ENCODE data around the gene ZNF385C. TPM values are rescaled to one million over a fixed set of nuclear protein-coding genes. Genes with fewer than 3 reads are reported as not detected.

The ZNF385C gene
- total RNA-seq, 1 experiment from 2014 or later: 1.7 TPM

- H3K9me3 ChIP-seq (ENCODE audit: insufficient read depth, low read depth): no peaks in the 10 kb centered on the region
- no peak for TF ChIP-seq EZH2 (IDR thresholded peaks at IDR 0.05; ENCODE audit: low read depth)
- no peak for TF ChIP-seq CTCF (conservative IDR thresholded peaks at IDR 0.05)
- H3K4me3 ChIP-seq: no peak overlapping the region
- no TSS peak for BruUV-seq (replicated peaks)
- no peak overlapping the region for H3K27ac ChIP-seq
- H3K4me1 ChIP-seq (replicated peaks; ENCODE audit: insufficient read depth): no peaks in the 10 kb centered on the region
- POLR2A ChIA-PET (ENCODE audit: unreplicated experiment): no interaction called here
- CTCF ChIA-PET: no interaction called here
- no peak overlapping the region for H2AFZ ChIP-seq
- no peaks in the 10 kb centered on the region for H3K79me2 ChIP-seq (ENCODE audit: low read depth)
- H3K9me2 ChIP-seq (ENCODE audit: insufficient read depth): no peaks in the 10 kb centered on the region
- DNase-seq: no peak
- H4K20me1 ChIP-seq (ENCODE audit: insufficient read depth): no peaks in the 10 kb centered on the region
- H3F3A ChIP-seq (ENCODE audit: insufficient read depth, low read depth): no peaks in the 10 kb centered on the region
- intact Hi-C loops (cut with micrococcal nuclease; ENCODE audit: unreplicated experiment): no loop called here
- H3K36me3 ChIP-seq (ENCODE audit: low read depth): no peaks in the 10 kb centered on the region
- H3K4me2 ChIP-seq: no peak overlapping the region
- peaks cover 15% of the 10 kb centered on the region for H3K27me3 ChIP-seq (ENCODE audit: insufficient read depth, low read depth)
These were observed 22.5 kb downstream of the ZNF385C start for GRCh38 chr17:42075789-42076188.

- CTCF ChIA-PET: no interaction called here
- Histone ChIP-seq H3K4me3 (no peak overlapping the region), H3K9me2 (ENCODE audit: insufficient read depth) (no peaks in the 10 kb centered on the region), H3K4me2 (no peak overlapping the region), H3K4me1 (replicated peaks; ENCODE audit: insufficient read depth) (no peaks in the 10 kb centered on the region), H2AFZ (no peak overlapping the region), H3K27me3 (ENCODE audit: insufficient read depth, low read depth) (peaks cover 20% of the 10 kb centered on the region), H3K79me2 (ENCODE audit: low read depth) (no peaks in the 10 kb centered on the region), H3K9me3 (ENCODE audit: insufficient read depth, low read depth) (no peaks in the 10 kb centered on the region), H4K20me1 (ENCODE audit: insufficient read depth) (no peaks in the 10 kb centered on the region), H3K27ac (no peak overlapping the region), H3F3A (ENCODE audit: insufficient read depth, low read depth) (no peaks in the 10 kb centered on the region), H3K36me3 (ENCODE audit: low read depth) (no peaks in the 10 kb centered on the region)
- TF ChIP-seq CTCF (conservative IDR thresholded peaks at IDR 0.05) (no peak), EZH2 (IDR thresholded peaks at IDR 0.05; ENCODE audit: low read depth) (no peak)
- DNase-seq: peak in 1 of 2 experiments; percentile 28
- BruUV-seq (replicated peaks): no TSS peak
- intact Hi-C loops (cut with micrococcal nuclease; ENCODE audit: unreplicated experiment): no loop called here
- POLR2A ChIA-PET (ENCODE audit: unreplicated experiment): no interaction called here
These were observed 25.7 kb downstream of the ZNF385C start for GRCh38 chr17:42072323-42073187.

- Histone ChIP-seq H3K4me3 (no peak overlapping the region), H3K27ac (no peak overlapping the region), H3K36me3 (ENCODE audit: low read depth) (no peaks in the 10 kb centered on the region), H4K20me1 (ENCODE audit: insufficient read depth) (no peaks in the 10 kb centered on the region), H3K9me3 (ENCODE audit: insufficient read depth, low read depth) (no peaks in the 10 kb centered on the region), H2AFZ (no peak overlapping the region), H3K4me2 (no peak overlapping the region), H3K4me1 (replicated peaks; ENCODE audit: insufficient read depth) (no peaks in the 10 kb centered on the region), H3K9me2 (ENCODE audit: insufficient read depth) (no peaks in the 10 kb centered on the region), H3F3A (ENCODE audit: insufficient read depth, low read depth) (no peaks in the 10 kb centered on the region), H3K27me3 (ENCODE audit: insufficient read depth, low read depth) (peaks cover 20% of the 10 kb centered on the region), H3K79me2 (ENCODE audit: low read depth) (no peaks in the 10 kb centered on the region)
- DNase-seq: no peak
- ChIA-PET POLR2A (ENCODE audit: unreplicated experiment) (interaction anchor here (0.7 kb wide), 1 partner anchor 608 kb away, joined by 4 read pairs; no protein-coding TSS in a partner anchor), CTCF (no interaction called here)
- no TSS peak for BruUV-seq (replicated peaks)
- TF ChIP-seq CTCF (conservative IDR thresholded peaks at IDR 0.05): no peak
- TF ChIP-seq EZH2 (IDR thresholded peaks at IDR 0.05; ENCODE audit: low read depth): no peak
- intact Hi-C loops (cut with micrococcal nuclease; ENCODE audit: unreplicated experiment): no loop called here
These were observed 26.5 kb downstream of the ZNF385C start for GRCh38 chr17:42071810-42072209.

All from PC-9 (cell line).